SIG-M5 treated with dmso at 0.1 percent for 504 hours (cell line): ENCODE data around the gene ARMC9.
"Not testable (repeated sequence)": the region's sequence is repeated elsewhere in the genome, so short reads cannot be mapped to it uniquely, and the experiment has no call there.

Experiments used
- DNase-seq: peaks from one replicate; lab custom pipeline; 2025; ENCODE audit not compliant: unreplicated experiment; lab: John Stamatoyannopoulos, UW

ARMC9 gene, protein sequence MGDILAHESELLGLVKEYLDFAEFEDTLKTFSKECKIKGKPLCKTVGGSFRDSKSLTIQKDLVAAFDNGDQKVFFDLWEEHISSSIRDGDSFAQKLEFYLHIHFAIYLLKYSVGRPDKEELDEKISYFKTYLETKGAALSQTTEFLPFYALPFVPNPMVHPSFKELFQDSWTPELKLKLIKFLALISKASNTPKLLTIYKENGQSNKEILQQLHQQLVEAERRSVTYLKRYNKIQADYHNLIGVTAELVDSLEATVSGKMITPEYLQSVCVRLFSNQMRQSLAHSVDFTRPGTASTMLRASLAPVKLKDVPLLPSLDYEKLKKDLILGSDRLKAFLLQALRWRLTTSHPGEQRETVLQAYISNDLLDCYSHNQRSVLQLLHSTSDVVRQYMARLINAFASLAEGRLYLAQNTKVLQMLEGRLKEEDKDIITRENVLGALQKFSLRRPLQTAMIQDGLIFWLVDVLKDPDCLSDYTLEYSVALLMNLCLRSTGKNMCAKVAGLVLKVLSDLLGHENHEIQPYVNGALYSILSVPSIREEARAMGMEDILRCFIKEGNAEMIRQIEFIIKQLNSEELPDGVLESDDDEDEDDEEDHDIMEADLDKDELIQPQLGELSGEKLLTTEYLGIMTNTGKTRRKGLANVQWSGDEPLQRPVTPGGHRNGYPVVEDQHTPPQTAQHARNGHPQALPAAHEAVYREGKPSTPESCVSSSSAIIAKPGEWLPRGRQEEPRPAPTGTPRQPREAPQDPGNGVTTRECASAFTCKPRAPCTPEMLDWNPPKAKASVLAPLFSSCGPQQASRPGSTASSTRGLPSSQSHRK

DNA sequence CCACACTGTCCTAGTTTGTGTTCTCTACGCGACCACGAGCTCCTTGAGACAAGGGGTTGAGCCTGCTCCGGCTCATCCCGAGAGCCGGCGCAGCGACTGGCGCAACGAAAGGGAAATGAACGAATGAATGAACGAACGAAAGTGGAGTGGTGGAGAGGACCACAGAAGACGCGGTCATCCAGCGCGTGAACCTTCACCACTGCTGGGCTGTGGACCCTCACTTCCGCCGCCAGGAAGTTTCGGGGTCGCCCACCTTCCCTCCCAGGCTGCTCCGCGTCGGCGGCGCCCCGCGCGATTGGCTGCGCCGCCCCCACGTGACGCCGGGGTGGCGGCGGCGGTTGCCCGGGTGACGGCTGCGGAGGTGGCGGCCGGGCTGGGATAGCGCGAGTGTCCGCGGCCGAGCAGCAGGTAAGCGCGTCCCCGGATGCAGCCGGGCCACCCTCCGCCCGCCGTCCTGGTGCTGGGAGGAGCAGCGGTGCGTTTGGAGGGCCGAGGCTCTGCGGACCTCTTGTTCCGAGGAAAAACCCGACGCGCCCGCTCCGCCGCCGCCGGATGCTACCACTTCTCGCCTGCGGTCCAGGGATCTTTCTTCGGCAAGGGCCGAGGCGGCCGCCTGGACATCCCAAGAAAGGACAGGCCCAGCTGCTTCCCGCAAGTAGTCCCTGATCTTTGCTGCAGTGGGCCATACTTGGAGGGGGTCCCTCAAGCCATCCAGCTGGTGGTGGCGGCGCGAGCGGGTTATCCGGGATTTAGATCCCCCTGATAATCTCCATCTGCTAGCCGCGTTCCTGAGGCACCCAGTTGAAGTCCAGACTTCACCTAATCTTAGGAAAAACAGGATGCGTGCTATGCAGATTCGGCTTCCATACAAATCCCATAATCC is at the start of gene ARMC9:
Gene ARMC9 (plus strand): TSS at position 341 of the 883 bp plus-strand sequence. CDS start 7,608 bp downstream, outside the sequence.
- peak; percentile 62 for DNase-seq

DNA sequence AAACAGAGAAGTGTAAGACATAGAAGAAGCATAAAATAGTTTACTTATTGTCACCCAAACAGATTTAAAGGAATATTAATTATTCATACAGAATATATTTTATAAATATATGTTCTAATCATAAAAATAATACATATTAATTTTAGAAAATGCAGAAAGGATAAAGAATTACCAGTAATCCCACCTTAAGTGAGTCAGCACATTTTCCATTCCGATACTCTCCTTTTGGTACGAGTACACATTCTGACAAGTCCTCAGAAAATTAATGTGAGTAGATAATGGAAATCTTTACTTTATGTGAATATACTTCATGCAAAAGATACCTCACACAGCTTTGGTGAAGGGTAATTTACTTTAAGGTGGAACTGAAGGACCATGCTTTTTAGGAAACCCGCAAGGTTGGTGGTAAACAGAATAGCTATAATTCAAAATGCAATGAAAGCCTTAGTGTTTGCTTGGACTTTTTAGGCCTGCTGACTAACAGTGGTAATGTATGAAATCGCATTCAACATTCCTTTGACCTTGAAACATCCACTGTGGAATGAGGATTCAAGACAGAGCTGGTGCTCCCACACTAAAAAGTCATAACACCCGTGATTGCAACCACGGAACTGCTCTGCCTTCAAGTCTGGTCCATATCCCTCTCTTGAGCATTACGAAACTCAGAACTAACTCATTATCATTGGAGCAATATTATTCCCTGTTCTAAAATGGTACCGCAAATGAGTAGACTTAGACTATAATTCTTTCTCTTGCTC is 45.5 kb upstream of the ARMC9 start:
- no peak for DNase-seq

- no peak for DNase-seq
Measured at GRCh38 chr2:231159306-231159705, 39.1 kb upstream of the ARMC9 start.

GRCh38 chr2:231160701-231161100 is 37.7 kb upstream of the ARMC9 start:
- DNase-seq: no peak

- DNase-seq: no peak
Measured at GRCh38 chr2:231161252-231161839, 37.1 kb upstream of the ARMC9 start.

GRCh38 chr2:231161877-231162329 is 36.5 kb upstream of the ARMC9 start:
- no peak for DNase-seq

DNA sequence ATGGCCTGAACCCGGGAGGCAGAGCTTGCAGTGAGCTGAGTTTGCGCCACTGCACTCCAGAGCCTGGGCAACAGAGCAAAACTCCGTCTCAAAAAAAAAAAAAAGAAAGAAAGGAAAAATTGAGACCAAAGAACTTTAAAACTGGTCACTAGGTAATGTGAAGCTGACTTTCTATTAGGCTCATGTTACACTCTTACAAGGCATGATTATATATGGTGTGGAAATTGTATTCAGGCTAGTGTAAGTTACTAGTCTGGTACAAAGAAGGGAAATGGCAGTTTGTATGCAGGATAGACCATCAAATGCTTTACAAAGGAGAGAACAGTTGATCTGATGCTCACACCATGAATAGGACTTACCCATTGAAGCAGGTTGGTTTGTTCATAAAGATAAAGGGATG is 35.4 kb upstream of the ARMC9 start:
- DNase-seq: no peak

GRCh38 chr2:231163414-231164095 is 34.9 kb upstream of the ARMC9 start:
- DNase-seq: no peak

GRCh38 chr2:231167745-231168459 is 30.5 kb upstream of the ARMC9 start:
- no peak for DNase-seq

- peak; percentile 28 for DNase-seq
Measured at GRCh38 chr2:231168460-231169139, 29.8 kb upstream of the ARMC9 start.

DNA sequence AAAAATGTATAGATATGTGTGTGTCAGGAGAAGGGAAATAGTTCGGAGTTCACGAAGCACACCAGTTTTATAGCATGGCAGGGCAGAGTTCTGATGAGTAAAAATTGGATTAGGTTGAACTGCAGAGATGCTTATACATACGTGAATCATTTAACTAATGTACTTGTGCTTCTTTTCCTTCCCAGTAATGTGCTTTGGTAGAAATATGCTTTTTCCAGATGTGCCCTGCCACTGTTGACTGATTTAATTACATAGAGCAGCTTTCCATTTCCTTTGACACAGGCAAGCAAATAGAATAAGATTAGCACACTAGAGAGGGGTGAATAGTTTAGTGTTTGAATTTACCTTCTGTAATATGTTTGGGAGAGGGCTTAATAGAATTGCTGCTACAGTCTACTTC is 28.9 kb upstream of the ARMC9 start:
- no peak for DNase-seq

GRCh38 chr2:231170055-231170454 is 28.4 kb upstream of the ARMC9 start:
- no peak for DNase-seq

DNA sequence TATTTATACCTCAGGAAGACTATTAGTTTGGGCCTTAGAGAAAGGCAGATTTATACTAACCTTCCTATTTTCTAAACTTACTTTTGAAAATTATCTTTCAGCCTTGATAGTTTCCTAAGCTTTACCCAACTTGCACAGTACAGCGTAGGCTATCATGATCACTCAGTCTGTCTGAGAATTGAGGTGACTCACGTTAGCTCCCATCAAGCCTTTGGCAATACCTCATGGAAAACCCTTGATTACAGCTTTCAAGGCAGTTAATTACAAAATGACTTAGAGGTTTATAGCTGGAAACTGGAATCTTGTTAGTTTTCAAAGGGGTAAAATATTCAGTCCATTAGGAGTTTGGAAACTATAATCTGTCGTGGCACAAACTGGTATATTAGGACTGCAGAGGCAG is 26.4 kb upstream of the ARMC9 start:
- DNase-seq: no peak

- DNase-seq: no peak
Measured at GRCh38 chr2:231174211-231174651, 24.2 kb upstream of the ARMC9 start.

DNA sequence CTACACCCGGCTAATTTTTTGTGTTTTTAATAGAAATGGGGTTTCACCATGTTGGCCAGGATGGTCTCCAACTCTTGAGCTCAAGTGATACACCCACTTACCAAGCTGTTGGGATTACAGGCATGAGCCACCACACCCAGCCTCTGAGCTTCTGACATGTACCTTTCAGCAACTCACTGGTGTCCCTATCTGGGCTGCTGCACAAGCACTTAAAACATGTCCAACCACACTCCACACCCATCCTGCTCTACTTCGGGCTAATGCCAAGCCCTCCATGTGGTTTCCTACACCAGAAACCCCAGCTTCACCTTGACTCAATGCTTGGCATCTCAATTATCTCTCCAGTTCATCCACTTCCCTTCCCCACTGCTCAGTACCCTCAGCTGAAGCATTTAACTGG is 22.4 kb upstream of the ARMC9 start:
- DNase-seq: no peak

- DNase-seq: peak; percentile 32
Measured at GRCh38 chr2:231177156-231178025, 21.0 kb upstream of the ARMC9 start.

GRCh38 chr2:231178805-231179204 is 19.6 kb upstream of the ARMC9 start:
- not testable (repeated sequence) for DNase-seq
